ENCODE results near the gene KCTD7. TPM values are rescaled to one million over a fixed set of nuclear protein-coding genes. Genes with fewer than 3 reads are reported as not detected.
"Not testable (repeated sequence)": the region's sequence is repeated elsewhere in the genome, so short reads cannot be mapped to it uniquely, and the experiment has no call there.

KCTD7 gene
- total RNA-seq, 1 experiment from 2014 or later: 28.0 TPM

DNA sequence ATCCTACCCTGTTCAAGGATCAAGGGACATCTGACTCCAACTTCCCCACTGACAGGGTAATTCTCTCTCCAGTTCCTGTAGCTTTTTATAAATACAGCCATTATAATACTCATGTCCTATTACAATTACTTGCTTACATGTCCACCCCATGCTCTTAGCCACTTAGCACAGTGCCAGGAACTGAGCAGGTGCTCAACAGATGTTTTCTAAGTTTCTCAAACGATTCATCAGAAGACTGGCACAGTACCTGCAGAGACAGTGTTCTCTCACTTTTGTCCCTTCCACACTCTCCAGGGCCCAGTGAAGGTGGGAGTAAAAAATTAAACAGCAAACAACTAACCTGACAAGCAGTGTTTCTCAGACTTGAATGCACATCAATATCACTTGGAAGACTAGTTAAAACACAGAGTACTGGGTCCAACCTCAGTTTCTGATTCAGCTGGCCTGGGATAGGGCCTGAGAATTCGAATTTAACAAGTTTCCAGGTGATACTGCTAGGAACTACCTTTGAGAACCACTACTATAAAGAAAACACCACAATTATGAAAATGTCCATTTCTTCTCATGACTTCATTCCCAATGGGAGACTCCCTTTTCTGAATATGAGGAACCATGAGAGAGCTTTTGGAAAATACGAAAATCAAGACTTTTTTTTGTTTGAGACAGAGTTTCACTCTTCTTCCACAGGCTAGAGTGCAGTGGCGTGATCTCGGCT lies 39.7 kb upstream of the KCTD7 start:
- H3K4me3 ChIP-seq (ENCODE audit: low read depth in 2 of 2, low read length in 2 of 2); intact Hi-C loops (cut with micrococcal nuclease; ENCODE audit: unreplicated experiment); CTCF ChIA-PET; H3K27me3 ChIP-seq (ENCODE audit: control insufficient read depth, insufficient read depth, low read length); H3K36me3 ChIP-seq (ENCODE audit: control insufficient read depth, insufficient read depth, low read length); ATAC-seq; in situ Hi-C loops (cut with HindIII; ENCODE audit: low pct_unique_long_range_greater_than_20kb, low sequenced_read_pairs); DNase-seq (ENCODE audit: low read depth, low spot score); H3K9me3 ChIP-seq (ENCODE audit: control insufficient read depth, insufficient read depth, low read depth, low read length); H3K27ac ChIP-seq (ENCODE audit: low read length): not testable (repeated sequence)
- POLR2A ChIA-PET: interaction anchor here (0.7 kb wide), 3 partner anchors 22 to 228 kb away, joined by 5 to 9 read pairs (median 8); no protein-coding TSS in a partner anchor
- H3K4me1 ChIP-seq (ENCODE audit: control insufficient read depth, insufficient read depth, low read length): peaks cover 21% of the 10 kb centered on the region
- BruUV-seq (replicated peaks): TSS peak; percentile 44

DNA sequence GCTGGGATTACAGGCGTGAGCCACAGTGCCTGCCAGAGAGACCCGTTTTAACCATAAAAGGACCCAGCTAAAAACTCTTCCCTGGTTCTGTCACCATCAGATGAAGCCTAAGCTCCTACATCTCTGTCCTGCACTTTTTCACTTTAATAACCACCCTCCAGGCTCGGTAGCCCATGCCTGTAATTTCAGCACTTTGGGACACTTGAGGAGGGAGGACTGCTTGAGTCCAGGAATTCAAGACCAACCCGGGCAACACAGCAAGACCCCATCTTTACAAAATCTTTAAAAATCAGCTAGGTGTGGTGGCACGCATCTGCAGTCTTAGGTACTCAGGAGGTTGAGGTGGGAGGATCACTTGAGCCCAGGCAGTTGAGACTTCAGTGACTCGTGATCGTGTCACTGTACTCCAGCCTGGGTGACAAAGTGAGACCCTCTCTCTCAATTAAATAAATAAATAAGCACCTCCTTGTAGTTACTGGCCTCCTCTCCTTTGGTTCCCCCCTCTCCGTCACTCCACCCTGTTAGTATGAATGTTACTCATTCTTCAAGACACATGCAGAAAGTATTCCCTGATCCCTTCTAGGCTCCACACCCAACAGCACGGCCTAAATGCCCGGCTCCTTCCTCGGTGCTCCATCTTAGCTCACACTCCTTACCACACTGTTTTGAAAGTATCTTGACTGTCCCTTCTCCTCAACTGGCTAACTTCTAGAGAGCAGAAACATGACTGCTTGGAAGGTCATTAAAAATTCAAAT lies 38.2 kb upstream of the KCTD7 start:
- 0 out of 2 replicates have a peak, but pooled peaks have one; percentile 3 for ATAC-seq
- H3K27me3 ChIP-seq (ENCODE audit: control insufficient read depth, insufficient read depth, low read length); DNase-seq (ENCODE audit: low read depth, low spot score); CTCF ChIA-PET; intact Hi-C loops (cut with micrococcal nuclease; ENCODE audit: unreplicated experiment); in situ Hi-C loops (cut with HindIII; ENCODE audit: low pct_unique_long_range_greater_than_20kb, low sequenced_read_pairs); H3K9me3 ChIP-seq (ENCODE audit: control insufficient read depth, insufficient read depth, low read depth, low read length); H3K36me3 ChIP-seq (ENCODE audit: control insufficient read depth, insufficient read depth, low read length): not testable (repeated sequence)
- POLR2A ChIA-PET: interaction anchor here (0.6 kb wide), 1 partner anchor 1765 kb away, joined by 3 read pairs; no protein-coding TSS in a partner anchor
- H3K4me3 ChIP-seq (ENCODE audit: low read depth in 2 of 2, low read length in 2 of 2): peak overlapping the region; percentile 96 to 97
- TSS peak; percentile 72 for BruUV-seq (replicated peaks)
- H3K4me1 ChIP-seq (ENCODE audit: control insufficient read depth, insufficient read depth, low read length): peaks cover 21% of the 10 kb centered on the region
- peak overlapping the region; percentile 93; the same call in 1 of the 2 replicates for H3K27ac ChIP-seq (ENCODE audit: low read length)

- BruUV-seq (replicated peaks); in situ Hi-C loops (cut with HindIII; ENCODE audit: low pct_unique_long_range_greater_than_20kb, low sequenced_read_pairs); POLR2A ChIA-PET: not testable (repeated sequence)
Observed at GRCh38 chr7:66591058-66591798, 37.5 kb upstream of the KCTD7 start.

DNA sequence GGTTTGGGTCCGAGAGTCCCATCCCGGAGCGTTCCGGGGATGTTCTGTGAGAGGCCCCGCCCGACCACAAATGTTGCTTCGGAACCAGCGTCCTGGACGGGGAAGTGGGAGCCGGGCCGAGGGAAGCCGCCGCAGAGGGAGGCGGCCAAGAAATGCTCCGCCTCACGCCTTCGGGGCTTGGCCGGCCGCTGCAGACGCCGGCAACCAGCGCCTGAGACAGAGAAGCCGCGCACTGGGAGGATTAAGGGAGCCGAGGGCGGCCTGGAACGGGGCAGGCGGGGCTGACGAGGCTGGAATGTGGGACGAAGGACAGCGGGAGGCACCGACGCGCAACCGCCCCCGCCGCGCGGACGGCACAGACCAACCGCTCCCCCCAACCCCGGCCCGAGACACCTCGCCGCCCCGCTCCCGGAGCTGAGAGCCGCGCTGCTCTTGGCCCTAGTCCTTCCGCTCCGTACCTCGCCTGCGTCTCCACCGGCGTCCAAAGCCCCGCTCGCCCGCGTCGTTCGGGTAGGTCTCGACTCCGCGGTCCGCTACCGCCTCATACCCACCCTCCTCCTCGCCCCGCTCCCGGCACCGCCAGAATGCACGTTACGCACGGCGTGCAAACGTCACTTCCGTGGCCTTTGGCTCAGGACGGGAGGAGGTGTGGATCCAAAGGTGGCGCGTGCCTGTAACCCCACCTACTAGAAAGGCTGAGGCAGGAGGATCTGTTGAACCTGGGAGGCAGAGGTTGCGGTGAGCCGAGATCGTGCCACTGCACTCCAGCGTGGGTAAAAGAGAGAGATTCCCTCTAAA lies 36.7 kb upstream of the KCTD7 start:
- CTCF ChIA-PET: interaction anchor here (0.6 kb wide), 1 partner anchor 230 kb away, joined by 5 read pairs; no protein-coding TSS in a partner anchor
- no TSS peak for BruUV-seq (replicated peaks)
- in situ Hi-C loops (cut with HindIII; ENCODE audit: low pct_unique_long_range_greater_than_20kb, low sequenced_read_pairs): no loop called here

More at GRCh38 chr7:66591058-66591798, 37.5 kb upstream of the KCTD7 start:
- peaks cover 21% of the 10 kb centered on the region for H3K4me1 ChIP-seq (ENCODE audit: control insufficient read depth, insufficient read depth, low read length)
- DNase-seq (ENCODE audit: low read depth, low spot score); H3K36me3 ChIP-seq (ENCODE audit: control insufficient read depth, insufficient read depth, low read length); CTCF ChIA-PET; H3K9me3 ChIP-seq (ENCODE audit: control insufficient read depth, insufficient read depth, low read depth, low read length); intact Hi-C loops (cut with micrococcal nuclease; ENCODE audit: unreplicated experiment); H3K27me3 ChIP-seq (ENCODE audit: control insufficient read depth, insufficient read depth, low read length): not testable (repeated sequence)
- ATAC-seq: peak; percentile 18
- peak overlapping the region; percentile 96 to 97 for H3K4me3 ChIP-seq (ENCODE audit: low read depth in 2 of 2, low read length in 2 of 2)
- peak overlapping the region; percentile 93 for H3K27ac ChIP-seq (ENCODE audit: low read length)

More for the DNA sequence above, 36.7 kb upstream of the KCTD7 start:
- H3K9me3 ChIP-seq (ENCODE audit: control insufficient read depth, insufficient read depth, low read depth, low read length): no peaks in the 10 kb centered on the region
- H3K36me3 ChIP-seq (ENCODE audit: control insufficient read depth, insufficient read depth, low read length): no peaks in the 10 kb centered on the region; the same call in 1 of the 2 replicates
- POLR2A ChIA-PET: no interaction called here
- H3K4me3 ChIP-seq (ENCODE audit: low read depth in 2 of 2, low read length in 2 of 2): peak overlapping the region; percentile 96 to 97
- H3K27me3 ChIP-seq (ENCODE audit: control insufficient read depth, insufficient read depth, low read length): no peaks in the 10 kb centered on the region
- TF ChIP-seq SIN3A (IDR thresholded peaks at IDR 0.05; ENCODE audit: borderline replicate concordance, insufficient read depth, low read depth, low read length) (peak; percentile 98), TCF7L2 (IDR thresholded peaks at IDR 0.05; ENCODE audit: low read depth, low read length) (no peak), REST (IDR thresholded peaks at IDR 0.05; ENCODE audit: insufficient read depth in 1 of 2, low read depth in 2 of 2, low read length in 1 of 2) (peak in 1 of 2 experiments; percentile 70; a peak in 1 of 4 replicates), POLR2AphosphoS5 (IDR thresholded peaks at IDR 0.05; ENCODE audit: low read depth, low read length) (peak; percentile 96)
- TF ChIP-seq, protein P1, sequence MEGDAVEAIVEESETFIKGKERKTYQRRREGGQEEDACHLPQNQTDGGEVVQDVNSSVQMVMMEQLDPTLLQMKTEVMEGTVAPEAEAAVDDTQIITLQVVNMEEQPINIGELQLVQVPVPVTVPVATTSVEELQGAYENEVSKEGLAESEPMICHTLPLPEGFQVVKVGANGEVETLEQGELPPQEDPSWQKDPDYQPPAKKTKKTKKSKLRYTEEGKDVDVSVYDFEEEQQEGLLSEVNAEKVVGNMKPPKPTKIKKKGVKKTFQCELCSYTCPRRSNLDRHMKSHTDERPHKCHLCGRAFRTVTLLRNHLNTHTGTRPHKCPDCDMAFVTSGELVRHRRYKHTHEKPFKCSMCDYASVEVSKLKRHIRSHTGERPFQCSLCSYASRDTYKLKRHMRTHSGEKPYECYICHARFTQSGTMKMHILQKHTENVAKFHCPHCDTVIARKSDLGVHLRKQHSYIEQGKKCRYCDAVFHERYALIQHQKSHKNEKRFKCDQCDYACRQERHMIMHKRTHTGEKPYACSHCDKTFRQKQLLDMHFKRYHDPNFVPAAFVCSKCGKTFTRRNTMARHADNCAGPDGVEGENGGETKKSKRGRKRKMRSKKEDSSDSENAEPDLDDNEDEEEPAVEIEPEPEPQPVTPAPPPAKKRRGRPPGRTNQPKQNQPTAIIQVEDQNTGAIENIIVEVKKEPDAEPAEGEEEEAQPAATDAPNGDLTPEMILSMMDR (IDR thresholded peaks at IDR 0.05): no peak
- peaks cover 21% of the 10 kb centered on the region for H3K4me1 ChIP-seq (ENCODE audit: control insufficient read depth, insufficient read depth, low read length)
- ATAC-seq: peak; percentile 99
- peak overlapping the region; percentile 93 for H3K27ac ChIP-seq (ENCODE audit: low read length)
- intact Hi-C loops (cut with micrococcal nuclease; ENCODE audit: unreplicated experiment): no loop called here
- peak; percentile 74 for DNase-seq (ENCODE audit: low read depth, low spot score)

Data from Panc1 (cell line).